Caco-2 (cell line): ENCODE data around the gene IL26. TPM values are rescaled to one million over a fixed set of nuclear protein-coding genes. Genes with fewer than 3 reads are reported as not detected.
A peak's percentile ranks its signal among the peaks of the same experiment; 100 is the strongest.

ENCODE experiments used
- BruUV-seq: library from RNA; stranded (reverse); fragments of 400-500 nt; replicated peaks from 2 replicates; lab custom pipeline; 2021; lab: Mats Ljungman, UMichigan
- CTCF ChIA-PET: fragments of 300-600 bp; sonication (Branson Sonifier 250); formaldehyde crosslinking; loops from one replicate; lab custom pipeline; 2022; ENCODE audit warnings: antibody characterized with exemption; lab: Charles Lee
- POLR2A ChIA-PET: fragments of 300-600 bp; sonication (Branson Sonifier 250); formaldehyde crosslinking; loops from one replicate; lab custom pipeline; 2022; ENCODE audit warnings: antibody characterized with exemption; lab: Charles Lee
- DNase-seq, 2 experiments: peaks; one replicate each; pipeline versions ENCODE4 v3.0.0 to v3.0.0-alpha.2; 2020 to 2022
- H3K27me3 ChIP-seq: replicated peaks from 2 replicates; pipeline ENCODE4 v1.6.0; 2011; ENCODE audit warnings: low read length; ENCODE audit not compliant: control insufficient read depth, insufficient read depth
- H3K36me3 ChIP-seq: 2 replicates; pipeline ENCODE4 v1.5.1; 2011; ENCODE audit warnings: low read length; ENCODE audit not compliant: control insufficient read depth, insufficient read depth
- H3K4me1 ChIP-seq: fragments of 250-450 bp; sonication (Bioruptor Pico); 2 replicates; pipeline ENCODE4 v1.5.1; 2020; ENCODE audit warnings: mild to moderate bottlenecking
- H3K4me3 ChIP-seq: 2 replicates; pipeline ENCODE4 v1.5.1; 2011; ENCODE audit warnings: low read depth, mild to moderate bottlenecking, control low read depth, low read length
- H3K9me3 ChIP-seq: fragments of 250-450 bp; sonication (Bioruptor Pico); 2 replicates; pipeline ENCODE4 v1.5.1; 2020; ENCODE audit warnings: mild to moderate bottlenecking, moderate library complexity
- H3K27ac Mint-ChIP-seq: one replicate; pipeline ENCODE4 v1.8.0; 2022; ENCODE audit warnings: mixed read lengths; ENCODE audit not compliant: unreplicated experiment
- H3K27me3 Mint-ChIP-seq: one replicate; pipeline ENCODE4 v1.8.0; 2022; ENCODE audit warnings: mixed read lengths; ENCODE audit not compliant: insufficient read depth, unreplicated experiment
- H3K36me3 Mint-ChIP-seq: one replicate; pipeline ENCODE4 v1.8.0; 2022; ENCODE audit warnings: mild to moderate bottlenecking, mixed read lengths; ENCODE audit not compliant: insufficient read depth, unreplicated experiment
- H3K4me1 Mint-ChIP-seq: one replicate; pipeline ENCODE4 v1.8.0; 2022; ENCODE audit warnings: low read depth, mixed read lengths; ENCODE audit not compliant: unreplicated experiment
- H3K4me3 Mint-ChIP-seq: one replicate; pipeline ENCODE4 v1.8.0; 2022; ENCODE audit warnings: mild to moderate bottlenecking, moderate library complexity, mixed read lengths; ENCODE audit not compliant: unreplicated experiment
- H3K9me3 Mint-ChIP-seq: one replicate; pipeline ENCODE4 v1.8.0; 2022; ENCODE audit warnings: mixed read lengths; ENCODE audit not compliant: unreplicated experiment
- intact Hi-C: fragments of 100-400 bp; cut with micrococcal nuclease; formaldehyde crosslinking; loops from one replicate; pipeline ENCODE4 v1.10.0; 2022; ENCODE audit not compliant: unreplicated experiment
- total RNA-seq: library from RNA; stranded (reverse); gene quantifications from 2 replicates; pipeline ENCODE4 v1.2.3, GENCODE V29; 2022
- TF ChIP-seq, protein P1 (sequence below), 2 experiments: fragments of 200-600 bp in 1 of 2; IDR thresholded peaks; 1 replicate in 1 of 2; 2 replicates in 1 of 2; pipeline versions ENCODE4 v1.5.1 to v1.8.0; 2011 to 2022; ENCODE audit warnings: antibody characterized with exemption in 1 of 2, control low read depth in 1 of 2, inconsistent platforms in 1 of 2, low read depth in 1 of 2, low read length in 1 of 2, mild to moderate bottlenecking in 1 of 2, moderate library complexity in 1 of 2; ENCODE audit not compliant: insufficient read depth in 1 of 2, severe bottlenecking in 1 of 2, unreplicated experiment in 1 of 2

Gene IL26
- total RNA-seq, 1 experiment from 2014 or later: not detected

DNA sequence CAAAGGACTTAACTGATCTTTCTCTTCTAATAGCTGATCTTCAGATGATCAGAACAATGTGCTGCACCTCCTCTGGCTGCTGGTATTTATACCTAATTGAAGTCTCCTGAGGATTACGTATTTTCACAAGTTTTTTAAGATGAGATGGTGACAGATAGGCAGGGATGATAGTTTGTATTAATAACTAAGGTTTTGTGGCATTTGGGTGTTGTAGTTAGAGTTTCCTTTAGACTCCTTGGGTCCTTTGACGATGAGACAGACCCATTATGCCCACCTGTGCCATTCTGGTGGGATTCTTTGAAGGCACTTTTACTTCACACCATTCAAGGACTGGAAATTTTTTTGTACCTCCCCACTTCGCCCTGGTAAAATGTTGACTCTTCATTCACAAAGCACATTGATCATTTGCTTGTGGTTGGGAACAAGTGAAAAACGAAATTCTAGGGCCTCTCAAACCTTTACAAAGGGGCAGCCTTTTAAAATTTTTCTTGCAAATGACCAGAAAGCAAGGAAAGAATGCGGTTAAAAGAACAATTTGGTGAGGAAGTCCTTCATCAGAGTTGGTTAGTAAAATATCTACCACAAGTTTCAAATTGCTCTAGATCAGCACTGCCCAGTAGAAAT, 65.8 kb downstream of the IL26 start, which contains the start of gene IFNG:
Gene IFNG, minus strand, starts transcription at position 60 of the 624 bp plus-strand sequence. CDS start 125 bp downstream, outside the sequence.
- CTCF ChIA-PET: no interaction called here
- intact Hi-C loops: no loop called here

DNA sequence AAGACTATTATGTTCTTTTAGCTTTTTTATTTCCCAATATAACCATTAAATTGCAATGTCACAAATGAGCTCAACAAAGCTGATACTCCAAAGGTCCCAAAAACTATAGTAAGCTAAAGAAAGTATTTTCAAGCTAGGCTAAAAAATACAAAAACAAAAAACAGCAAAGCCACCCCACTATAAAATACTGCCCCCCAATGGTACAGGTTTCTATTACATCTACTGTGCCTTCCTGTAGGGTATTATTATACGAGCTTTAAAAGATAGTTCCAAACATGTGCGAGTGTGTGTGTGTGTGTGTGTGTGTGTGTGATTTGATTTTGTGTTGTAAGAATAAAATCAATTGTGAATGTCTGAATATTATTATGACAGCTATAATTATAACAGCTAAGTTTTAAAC, 67.2 kb downstream of the IL26 start:
- Histone ChIP-seq H3K4me3 (no peak overlapping the region), H3K4me1 (no peaks in the 10 kb centered on the region), H3K27me3 (no peaks in the 10 kb centered on the region), H3K36me3 (no peaks in the 10 kb centered on the region), H3K9me3 (no peaks in the 10 kb centered on the region)
- BruUV-seq: no TSS peak
- Mint-ChIP-seq H3K36me3 (no peaks in the 10 kb centered on the region), H3K9me3 (no peaks in the 10 kb centered on the region), H3K27me3 (no peaks in the 10 kb centered on the region), H3K27ac (no peak overlapping the region), H3K4me3 (no peak overlapping the region), H3K4me1 (no peaks in the 10 kb centered on the region)
- intact Hi-C loops: loop anchor here (1.0 kb wide), 1 partner anchor 118 kb away; no protein-coding TSS in a partner anchor
- TF ChIP-seq, protein P1, sequence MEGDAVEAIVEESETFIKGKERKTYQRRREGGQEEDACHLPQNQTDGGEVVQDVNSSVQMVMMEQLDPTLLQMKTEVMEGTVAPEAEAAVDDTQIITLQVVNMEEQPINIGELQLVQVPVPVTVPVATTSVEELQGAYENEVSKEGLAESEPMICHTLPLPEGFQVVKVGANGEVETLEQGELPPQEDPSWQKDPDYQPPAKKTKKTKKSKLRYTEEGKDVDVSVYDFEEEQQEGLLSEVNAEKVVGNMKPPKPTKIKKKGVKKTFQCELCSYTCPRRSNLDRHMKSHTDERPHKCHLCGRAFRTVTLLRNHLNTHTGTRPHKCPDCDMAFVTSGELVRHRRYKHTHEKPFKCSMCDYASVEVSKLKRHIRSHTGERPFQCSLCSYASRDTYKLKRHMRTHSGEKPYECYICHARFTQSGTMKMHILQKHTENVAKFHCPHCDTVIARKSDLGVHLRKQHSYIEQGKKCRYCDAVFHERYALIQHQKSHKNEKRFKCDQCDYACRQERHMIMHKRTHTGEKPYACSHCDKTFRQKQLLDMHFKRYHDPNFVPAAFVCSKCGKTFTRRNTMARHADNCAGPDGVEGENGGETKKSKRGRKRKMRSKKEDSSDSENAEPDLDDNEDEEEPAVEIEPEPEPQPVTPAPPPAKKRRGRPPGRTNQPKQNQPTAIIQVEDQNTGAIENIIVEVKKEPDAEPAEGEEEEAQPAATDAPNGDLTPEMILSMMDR (IDR thresholded peaks at IDR 0.05; ENCODE audit: insufficient read depth in 1 of 2, low read depth in 1 of 2, low read length in 1 of 2, severe bottlenecking in 1 of 2, unreplicated experiment in 1 of 2): peak; percentile 18 to 50
- ChIA-PET POLR2A (no interaction called here), CTCF (interaction anchor here (0.5 to 1.3 kb wide), 7 partner anchors 10 to 1975 kb away, joined by 3 to 17 read pairs (median 4); no protein-coding TSS in a partner anchor)
- DNase-seq: peak in 1 of 2 experiments; percentile 18

More for the DNA sequence above, 65.8 kb downstream of the IL26 start, which contains the start of gene IFNG:
- Mint-ChIP-seq H3K36me3 (no peaks in the 10 kb centered on the region), H3K4me3 (no peak within 1 kb of the TSS), H3K4me1 (no peaks in the 10 kb centered on the region), H3K27me3 (no peaks in the 10 kb centered on the region), H3K9me3 (no peaks in the 10 kb centered on the region), H3K27ac (no peak within 1 kb of the TSS)
- BruUV-seq: no TSS peak
- DNase-seq: no peak
- POLR2A ChIA-PET: no interaction called here
- TF ChIP-seq, protein P1 (IDR thresholded peaks at IDR 0.05; ENCODE audit: insufficient read depth in 1 of 2, low read depth in 1 of 2, low read length in 1 of 2, severe bottlenecking in 1 of 2, unreplicated experiment in 1 of 2): no peak
- Histone ChIP-seq H3K4me3 (no peak within 1 kb of the TSS), H3K9me3 (no peaks in the 10 kb centered on the region), H3K36me3 (no peaks in the 10 kb centered on the region), H3K27me3 (no peaks in the 10 kb centered on the region), H3K4me1 (no peaks in the 10 kb centered on the region)

DNA sequence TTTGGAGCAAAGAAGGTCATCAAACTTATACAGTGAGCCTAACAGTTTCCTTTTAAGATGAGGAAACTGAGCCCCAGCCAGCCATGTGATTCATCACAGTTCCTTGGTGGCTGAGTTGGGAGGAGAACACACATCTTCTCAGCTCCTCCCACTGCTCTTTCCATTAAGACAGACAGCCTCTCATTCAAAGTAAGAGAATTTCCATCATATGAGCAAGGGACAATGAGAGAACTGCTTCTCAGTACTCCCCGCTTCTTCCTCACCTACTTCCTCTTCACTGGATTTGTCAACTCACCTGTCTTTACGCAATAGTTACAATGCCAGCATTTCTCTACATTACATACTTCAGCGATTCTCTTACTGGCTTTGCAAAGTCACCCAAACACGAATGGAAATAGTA, 68.2 kb downstream of the IL26 start:
- H3K36me3 Mint-ChIP-seq: no peaks in the 10 kb centered on the region

More for the DNA sequence above, 68.2 kb downstream of the IL26 start:
- no peak for DNase-seq
- CTCF ChIA-PET: interaction anchor here (1.3 kb wide), 1 partner anchor 117 kb away, joined by 4 read pairs; no protein-coding TSS in a partner anchor
- Mint-ChIP-seq H3K4me3 (no peak overlapping the region), H3K27me3 (no peaks in the 10 kb centered on the region), H3K27ac (no peak overlapping the region), H3K9me3 (no peaks in the 10 kb centered on the region), H3K4me1 (no peaks in the 10 kb centered on the region)
- H3K27me3 ChIP-seq: no peaks in the 10 kb centered on the region
- TF ChIP-seq, protein P1 (IDR thresholded peaks at IDR 0.05; ENCODE audit: insufficient read depth in 1 of 2, low read depth in 1 of 2, low read length in 1 of 2, severe bottlenecking in 1 of 2, unreplicated experiment in 1 of 2): no peak
- no peaks in the 10 kb centered on the region for H3K4me1 ChIP-seq
- POLR2A ChIA-PET: no interaction called here
- no TSS peak for BruUV-seq
- H3K36me3 ChIP-seq: no peaks in the 10 kb centered on the region
- H3K4me3 ChIP-seq: no peak overlapping the region
- intact Hi-C loops: no loop called here
- no peaks in the 10 kb centered on the region for H3K9me3 ChIP-seq
